Mucosa of descending colon (tissue), 3 donors: Measurements from ENCODE around the gene CNKSR2. TPM values are rescaled to one million over a fixed set of nuclear protein-coding genes. Genes with fewer than 3 reads are reported as not detected.

ENCODE experiments used
- ATAC-seq: fragments of 200-7000 bp; cut with Tn5 transposase; one replicate; pipeline ENCODE4 v1.9.1; 2020; ENCODE audit warnings: mild to moderate bottlenecking, moderate library complexity
- DNase-seq, 3 donors: peaks; one replicate each; pipeline ENCODE4 v3.0.0-alpha.2; 2020
- H3K36me3 ChIP-seq: fragments of 200-600 bp; one replicate; pipeline ENCODE4 v1.8.0; 2021; ENCODE audit warnings: low read depth, mild to moderate bottlenecking
- H3K4me1 ChIP-seq: fragments of 200-600 bp; one replicate; pipeline ENCODE4 v1.8.0; 2021; ENCODE audit warnings: low read depth, mild to moderate bottlenecking
- H3K4me3 ChIP-seq: fragments of 200-600 bp; one replicate; pipeline ENCODE4 v1.8.0; 2021; ENCODE audit warnings: mild to moderate bottlenecking
- H3K9me3 ChIP-seq: fragments of 200-600 bp; one replicate; pipeline ENCODE4 v1.8.0; 2021; ENCODE audit warnings: mild to moderate bottlenecking
- CTCF ChIP-seq: fragments of 200-600 bp; IDR thresholded peaks from one replicate; pipeline ENCODE4 v1.8.0; 2022; ENCODE audit warnings: antibody characterized with exemption, mild to moderate bottlenecking
- intact Hi-C, 2 donors: fragments of 100-400 bp; cut with DNase I in 1 of 2; cut with micrococcal nuclease in 1 of 2; formaldehyde crosslinking; loops; one replicate each; pipeline versions ENCODE4 v1.11.0 to v1.11.1; 2022; cut with DNase I, micrococcal nuclease
- total RNA-seq, 3 donors: library from RNA; stranded (reverse); fragmentation: NEBNext Ultra II Directional in 2 of 3; extraction: Animal tissue kit (Norgen Biotek cat#: 25700) in 2 of 3; gene quantifications; one replicate each; pipeline versions ENCODE4 v1.2.1 to v1.2.4, GENCODE V29; 2021 to 2023
- donor health status: DM: no; HTN: no; CAD: no; lungs with moderate emphysema.
- donor health status: DM: no; HTN: no; CAD: no.
- donor health status: DM: no; HTN: yes; CAD: no.

The CNKSR2 gene
- total RNA-seq, 3 donors from 2014 or later, result 0.23 to 2.4 (median 0.67) TPM

GRCh38 chrX:21373637-21374162 is 518 bp upstream of the CNKSR2 start:
- ATAC-seq (peak; percentile 42), DNase-seq (peak in 2 of 3 donors; percentile 21 to 40)
- Histone ChIP-seq H3K4me1 (no peaks in the 10 kb centered on the region), H3K36me3 (no peaks in the 10 kb centered on the region), H3K9me3 (no peaks in the 10 kb centered on the region), H3K4me3 (no peak overlapping the region)
- intact Hi-C loops, result no loop called here
- no peak for TF ChIP-seq CTCF

- intact Hi-C loops, result no loop called here
- DNase-seq (peak in 2 of 3 donors; percentile 17 to 51), ATAC-seq (no peak)
These were observed 933 bp downstream of the CNKSR2 start for GRCh38 chrX:21374994-21375707.

GRCh38 chrX:21375708-21376009 is 1.4 kb downstream of the CNKSR2 start:
- H3K36me3 ChIP-seq, result no peaks in the 10 kb centered on the region
- no peak for TF ChIP-seq CTCF
- no peaks in the 10 kb centered on the region for H3K9me3 ChIP-seq
- intact Hi-C loops, result no loop called here
- DNase-seq, result no peak
- no peak overlapping the region for H3K4me3 ChIP-seq
- H3K4me1 ChIP-seq, result no peaks in the 10 kb centered on the region
- no peak for ATAC-seq

More at GRCh38 chrX:21374994-21375707, 933 bp downstream of the CNKSR2 start:
- Histone ChIP-seq H3K36me3 (no peaks in the 10 kb centered on the region), H3K4me1 (no peaks in the 10 kb centered on the region), H3K9me3 (no peaks in the 10 kb centered on the region), H3K4me3 (no peak overlapping the region)
- TF ChIP-seq CTCF, result no peak

- intact Hi-C loops, result no loop called here
- Histone ChIP-seq H3K9me3 (no peaks in the 10 kb centered on the region), H3K4me1 (no peaks in the 10 kb centered on the region), H3K4me3 (no peak overlapping the region), H3K36me3 (no peaks in the 10 kb centered on the region)
- TF ChIP-seq CTCF, result no peak
- ATAC-seq, result no peak
- no peak for DNase-seq
These were observed 2.4 kb downstream of the CNKSR2 start for GRCh38 chrX:21376636-21377035.

GRCh38 chrX:21379991-21380390 is 5.8 kb downstream of the CNKSR2 start:
- no peak for TF ChIP-seq CTCF
- no peak for DNase-seq
- Histone ChIP-seq H3K9me3 (no peaks in the 10 kb centered on the region), H3K4me3 (no peak overlapping the region), H3K36me3 (no peaks in the 10 kb centered on the region), H3K4me1 (no peaks in the 10 kb centered on the region)
- no peak for ATAC-seq
- intact Hi-C loops, result no loop called here
